ENCODE results near the gene HM13. TPM values are rescaled to one million over a fixed set of nuclear protein-coding genes. Genes with fewer than 3 reads are reported as not detected.
A peak's percentile ranks its signal among the peaks of the same experiment; 100 is the strongest.
"Not testable (repeated sequence)": the region's sequence is repeated elsewhere in the genome, so short reads cannot be mapped to it uniquely, and the experiment has no call there.

Gene HM13, protein sequence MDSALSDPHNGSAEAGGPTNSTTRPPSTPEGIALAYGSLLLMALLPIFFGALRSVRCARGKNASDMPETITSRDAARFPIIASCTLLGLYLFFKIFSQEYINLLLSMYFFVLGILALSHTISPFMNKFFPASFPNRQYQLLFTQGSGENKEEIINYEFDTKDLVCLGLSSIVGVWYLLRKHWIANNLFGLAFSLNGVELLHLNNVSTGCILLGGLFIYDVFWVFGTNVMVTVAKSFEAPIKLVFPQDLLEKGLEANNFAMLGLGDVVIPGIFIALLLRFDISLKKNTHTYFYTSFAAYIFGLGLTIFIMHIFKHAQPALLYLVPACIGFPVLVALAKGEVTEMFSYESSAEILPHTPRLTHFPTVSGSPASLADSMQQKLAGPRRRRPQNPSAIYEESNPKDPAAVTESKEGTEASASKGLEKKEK
- total RNA-seq (85.1 and 94.3 TPM in 2 replicates), polyA plus RNA-seq (61.2 and 73.2 TPM in 2 replicates), polyA minus RNA-seq (51.4 and 73.9 TPM in 2 replicates)
- 30.3 TPM for total RNA-seq (2013)

DNA sequence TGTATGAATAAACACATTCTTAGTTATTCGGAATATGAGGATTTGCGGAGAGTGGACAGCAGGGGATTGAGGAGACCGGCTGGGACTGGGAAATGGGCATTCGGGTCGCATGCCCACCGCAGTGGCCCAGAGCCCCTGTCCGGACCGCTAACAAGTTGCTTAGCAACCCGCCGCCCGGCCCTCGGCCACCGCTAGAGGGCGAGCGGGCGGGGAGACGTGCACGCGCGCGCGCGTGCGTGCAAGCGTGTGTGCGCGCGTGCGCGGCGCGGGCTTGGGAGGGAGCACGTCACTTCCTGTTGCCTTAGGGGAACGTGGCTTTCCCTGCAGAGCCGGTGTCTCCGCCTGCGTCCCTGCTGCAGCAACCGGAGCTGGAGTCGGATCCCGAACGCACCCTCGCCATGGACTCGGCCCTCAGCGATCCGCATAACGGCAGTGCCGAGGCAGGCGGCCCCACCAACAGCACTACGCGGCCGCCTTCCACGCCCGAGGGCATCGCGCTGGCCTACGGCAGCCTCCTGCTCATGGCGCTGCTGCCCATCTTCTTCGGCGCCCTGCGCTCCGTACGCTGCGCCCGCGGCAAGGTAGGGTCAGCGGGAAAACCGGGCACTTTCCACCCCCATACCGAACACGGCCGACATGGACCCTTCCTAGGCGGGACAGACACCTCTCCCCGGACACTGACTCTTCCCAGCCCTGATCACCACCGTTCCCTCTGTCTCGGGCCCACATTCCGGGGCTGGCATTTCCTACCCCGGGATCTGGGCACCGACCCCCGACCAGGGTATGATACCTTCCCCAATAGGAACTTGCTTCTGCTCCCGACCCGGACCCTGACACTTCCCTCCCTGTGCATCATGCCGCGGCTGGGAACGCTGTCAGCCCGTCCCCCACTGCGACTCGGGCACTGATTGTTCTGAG, at the start of gene HM13:
Gene HM13, plus strand, starts transcription at position 289 of the 918 bp plus-strand sequence. Its CDS starts 110 bp downstream, at position 399.
- Histone ChIP-seq H4K20me1 (ENCODE audit: control insufficient read depth, insufficient read depth, low read length, poor library complexity, severe bottlenecking) (peaks cover 45% of the 10 kb centered on the region), H3K79me2 (ENCODE audit: control insufficient read depth, insufficient read depth, low read length) (peaks cover 49% of the 10 kb centered on the region), H3K36me3 (replicated peaks in 1 of 2; ENCODE audit: control extremely low read depth in 1 of 2, control insufficient read depth in 1 of 2, extremely low read depth in 1 of 2, insufficient read depth in 2 of 2, low read length in 1 of 2) (peaks cover 0 to 5% of the 10 kb centered on the region in 2 experiments), H2AFZ (ENCODE audit: insufficient read depth, low read depth, low read length, poor library complexity, severe bottlenecking) (peak within 1 kb of the TSS; percentile 99), H3K4me2 (replicated peaks; ENCODE audit: low read depth, low read length, poor library complexity, severe bottlenecking) (peak within 1 kb of the TSS; percentile 88), H3K4me1 (ENCODE audit: control insufficient read depth in 2 of 2, insufficient read depth in 2 of 2, low read length in 2 of 2) (peaks cover 27 to 31% of the 10 kb centered on the region in 2 donors), H3K27me3 (replicated peaks in 1 of 4; ENCODE audit: control extremely low read depth in 1 of 4, control insufficient read depth in 3 of 4, insufficient read depth in 4 of 4, low read length in 3 of 4) (no peaks in the 10 kb centered on the region), H3K9me3 (ENCODE audit: control extremely low read depth in 1 of 3, control insufficient read depth in 2 of 3, insufficient read depth in 1 of 3, low read length in 2 of 3) (no peaks in the 10 kb centered on the region), H3K27ac (ENCODE audit: low read length in 2 of 2) (peak within 1 kb of the TSS; percentile 9 to 76), H3K9ac (ENCODE audit: low read length) (peak within 1 kb of the TSS; percentile 92), H3K4me3 (ENCODE audit: control extremely low read depth in 1 of 5, extremely low read depth in 1 of 5, insufficient read depth in 1 of 5, low read depth in 2 of 5, low read length in 4 of 5) (peak within 1 kb of the TSS; percentile 74 to 91 (median 89))
- no peak within 1 kb of the TSS for H3K4me3 Mint-ChIP-seq
- intact Hi-C loops (cut with micrococcal nuclease) = loop anchor here (1.0 to 2.0 kb wide), 3 partner anchors 11 to 90 kb away; partner anchors contain the start of gene ID1
- no peak for TF ChIP-seq EZH2 (IDR thresholded peaks at IDR 0.05; ENCODE audit: borderline replicate concordance, insufficient read depth, low read depth, low read length, poor library complexity, severe bottlenecking)
- TF ChIP-seq, protein P1, sequence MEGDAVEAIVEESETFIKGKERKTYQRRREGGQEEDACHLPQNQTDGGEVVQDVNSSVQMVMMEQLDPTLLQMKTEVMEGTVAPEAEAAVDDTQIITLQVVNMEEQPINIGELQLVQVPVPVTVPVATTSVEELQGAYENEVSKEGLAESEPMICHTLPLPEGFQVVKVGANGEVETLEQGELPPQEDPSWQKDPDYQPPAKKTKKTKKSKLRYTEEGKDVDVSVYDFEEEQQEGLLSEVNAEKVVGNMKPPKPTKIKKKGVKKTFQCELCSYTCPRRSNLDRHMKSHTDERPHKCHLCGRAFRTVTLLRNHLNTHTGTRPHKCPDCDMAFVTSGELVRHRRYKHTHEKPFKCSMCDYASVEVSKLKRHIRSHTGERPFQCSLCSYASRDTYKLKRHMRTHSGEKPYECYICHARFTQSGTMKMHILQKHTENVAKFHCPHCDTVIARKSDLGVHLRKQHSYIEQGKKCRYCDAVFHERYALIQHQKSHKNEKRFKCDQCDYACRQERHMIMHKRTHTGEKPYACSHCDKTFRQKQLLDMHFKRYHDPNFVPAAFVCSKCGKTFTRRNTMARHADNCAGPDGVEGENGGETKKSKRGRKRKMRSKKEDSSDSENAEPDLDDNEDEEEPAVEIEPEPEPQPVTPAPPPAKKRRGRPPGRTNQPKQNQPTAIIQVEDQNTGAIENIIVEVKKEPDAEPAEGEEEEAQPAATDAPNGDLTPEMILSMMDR (IDR thresholded peaks at IDR 0.05) = peak; percentile 95
- H3K9me3 Mint-ChIP-seq (ENCODE audit: insufficient read depth) = no peaks in the 10 kb centered on the region
- ATAC-seq (ENCODE audit: low read depth) (peak; percentile 90), DNase-seq (peak; percentile 95)
- H3K27me3 Mint-ChIP-seq = no peaks in the 10 kb centered on the region
- H3K27ac Mint-ChIP-seq = no peak within 1 kb of the TSS
- ChIA-PET POLR2A (no interaction called here), CTCF (interaction anchor here (1.0 to 3.1 kb wide), 2 partner anchors 11 to 33 kb away, joined by 3 to 13 read pairs; a partner anchor contains a TSS)
- under 1% methylated on average over 86 of the region's 86 CpGs for WGBS (ENCODE audit: insufficient coverage)
- peaks cover 9% of the 10 kb centered on the region for H3K4me1 Mint-ChIP-seq

DNA sequence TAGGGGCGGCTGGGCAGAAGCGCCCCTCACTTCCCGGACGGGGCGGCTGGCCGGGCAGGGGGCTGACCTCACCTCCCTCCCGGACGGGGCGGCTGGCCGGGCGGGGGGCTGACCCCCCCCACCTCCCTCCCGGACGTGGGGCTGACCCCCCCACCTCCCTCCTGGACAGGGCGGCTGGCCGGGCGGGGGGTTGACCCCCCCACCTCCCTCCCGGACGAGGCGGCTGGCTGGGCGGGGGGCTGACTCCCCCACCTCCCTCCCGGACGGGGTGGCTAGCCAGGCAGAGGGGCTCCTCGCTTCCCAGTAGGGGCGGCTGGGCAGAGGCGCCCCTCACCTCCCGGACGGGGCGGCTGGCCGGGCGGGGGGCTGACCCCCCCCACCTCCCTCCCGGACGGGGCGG, 43.3 kb upstream of the HM13 start:
- peaks cover 0 to 19% (median 4%) of the 10 kb centered on the region in 4 experiments for H3K27me3 ChIP-seq (replicated peaks in 1 of 4; ENCODE audit: control extremely low read depth in 1 of 4, control insufficient read depth in 3 of 4, insufficient read depth in 4 of 4, low read length in 3 of 4)
- H3K27ac ChIP-seq (ENCODE audit: low read length in 2 of 2); ATAC-seq (ENCODE audit: low read depth); POLR2A ChIA-PET; H3K4me2 ChIP-seq (replicated peaks; ENCODE audit: low read depth, low read length, poor library complexity, severe bottlenecking); H3K79me2 ChIP-seq (ENCODE audit: control insufficient read depth, insufficient read depth, low read length); H2AFZ ChIP-seq (ENCODE audit: insufficient read depth, low read depth, low read length, poor library complexity, severe bottlenecking); intact Hi-C loops (cut with micrococcal nuclease); H3K27ac Mint-ChIP-seq; H3K4me3 Mint-ChIP-seq; H3K36me3 ChIP-seq (replicated peaks in 1 of 2; ENCODE audit: control extremely low read depth in 1 of 2, control insufficient read depth in 1 of 2, extremely low read depth in 1 of 2, insufficient read depth in 2 of 2, low read length in 1 of 2); H3K4me3 ChIP-seq (ENCODE audit: control extremely low read depth in 1 of 5, extremely low read depth in 1 of 5, insufficient read depth in 1 of 5, low read depth in 2 of 5, low read length in 4 of 5); H3K9me3 Mint-ChIP-seq (ENCODE audit: insufficient read depth); DNase-seq; CTCF ChIA-PET; H4K20me1 ChIP-seq (ENCODE audit: control insufficient read depth, insufficient read depth, low read length, poor library complexity, severe bottlenecking); H3K9me3 ChIP-seq (ENCODE audit: control extremely low read depth in 1 of 3, control insufficient read depth in 2 of 3, insufficient read depth in 1 of 3, low read length in 2 of 3); H3K9ac ChIP-seq (ENCODE audit: low read length): not testable (repeated sequence)
- Mint-ChIP-seq H3K27me3 (peaks cover 28% of the 10 kb centered on the region), H3K4me1 (peaks cover 22% of the 10 kb centered on the region)
- WGBS (ENCODE audit: insufficient coverage) = no CpG with 5 or more reads among the region's 33 CpGs
- peaks cover 19 to 23% of the 10 kb centered on the region in 2 donors for H3K4me1 ChIP-seq (ENCODE audit: control insufficient read depth in 2 of 2, insufficient read depth in 2 of 2, low read length in 2 of 2)
